Stimulated activated naive B cell treated with anti-CD40 and anti-IgM and Interleukin-4, amounts not matched to agents 10 μg/mL and 1 μg/mL and 100 μg/mL, for 72 hours (primary cell): ENCODE data around the gene FXYD2.
A peak's percentile ranks its signal among the peaks of the same experiment; 100 is the strongest.
"Not testable (repeated sequence)": the region's sequence is repeated elsewhere in the genome, so short reads cannot be mapped to it uniquely, and the experiment has no call there.

ENCODE experiments used
- ATAC-seq, 2 donors: fragments of 150-1000 bp; cut with Tn5 transposase; replicated peaks; 2 replicates each; pipeline ENCODE4 v1.10.0; 2021; ENCODE audit warnings: moderate library complexity in 1 of 2
- DNase-seq: peaks from one replicate; pipeline ENCODE4 v3.0.0; 2021
- H3K27ac Mint-ChIP-seq: one replicate; pipeline ENCODE4 v1.8.0; 2022; ENCODE audit warnings: mild to moderate bottlenecking, mixed read lengths
- H3K27me3 Mint-ChIP-seq, 2 donors: one replicate each; pipeline ENCODE4 v1.8.0; 2022; ENCODE audit warnings: mixed read lengths in 2 of 2
- H3K36me3 Mint-ChIP-seq, 2 donors: one replicate each; pipeline ENCODE4 v1.8.0; 2022; ENCODE audit warnings: mixed read lengths in 2 of 2, mild to moderate bottlenecking in 1 of 2
- H3K4me1 Mint-ChIP-seq, 2 donors: one replicate each; pipeline ENCODE4 v1.8.0; 2022; ENCODE audit warnings: mixed read lengths in 2 of 2, mild to moderate bottlenecking in 1 of 2
- H3K4me3 Mint-ChIP-seq, 2 donors: one replicate each; pipeline ENCODE4 v1.8.0; 2022; ENCODE audit warnings: mild to moderate bottlenecking in 2 of 2, mixed read lengths in 2 of 2, moderate library complexity in 1 of 2
- H3K9me3 Mint-ChIP-seq, 2 donors: one replicate each; pipeline ENCODE4 v1.8.0; 2022; ENCODE audit warnings: mixed read lengths in 2 of 2, mild to moderate bottlenecking in 1 of 2

Gene FXYD2

GRCh38 chr11:117824571-117825537 is at the start of gene FXYD2:
Gene FXYD2, minus strand, starts transcription at chr11:117824744. Its CDS starts 66 bp downstream, at chr11:117824678.
- DNase-seq, result no peak
- peaks cover 25 to 29% of the 10 kb centered on the region in 2 donors for H3K27me3 Mint-ChIP-seq
- no peak for ATAC-seq
- H3K36me3 Mint-ChIP-seq, result peaks cover 0 to 2% of the 10 kb centered on the region in 2 donors
- peaks cover 48 to 72% of the 10 kb centered on the region in 2 donors for H3K4me1 Mint-ChIP-seq
- H3K27ac Mint-ChIP-seq, result peak within 1 kb of the TSS; percentile 31
- no peaks in the 10 kb centered on the region for H3K9me3 Mint-ChIP-seq
- H3K4me3 Mint-ChIP-seq, result peak within 1 kb of the TSS in 1 of 2 donors; percentile 14

GRCh38 chr11:117873828-117874125 is 49.2 kb upstream of the FXYD2 start:
- no peak for DNase-seq
- H3K27me3 Mint-ChIP-seq, result peaks cover 51 to 82% of the 10 kb centered on the region in 2 donors
- ATAC-seq, result no peak
- H3K9me3 Mint-ChIP-seq, result no peaks in the 10 kb centered on the region
- H3K27ac Mint-ChIP-seq, result no peak overlapping the region
- no peak overlapping the region for H3K4me3 Mint-ChIP-seq
- H3K36me3 Mint-ChIP-seq, result no peaks in the 10 kb centered on the region
- peaks cover 12 to 39% of the 10 kb centered on the region in 2 donors for H3K4me1 Mint-ChIP-seq

- no peak for DNase-seq
- H3K4me1 Mint-ChIP-seq, result peaks cover 12 to 39% of the 10 kb centered on the region in 2 donors
- no peak for ATAC-seq
- no peak overlapping the region for H3K27ac Mint-ChIP-seq
- H3K27me3 Mint-ChIP-seq, result peaks cover 47 to 80% of the 10 kb centered on the region in 2 donors
- H3K36me3 Mint-ChIP-seq, result no peaks in the 10 kb centered on the region
- H3K9me3 Mint-ChIP-seq, result no peaks in the 10 kb centered on the region
- no peak overlapping the region for H3K4me3 Mint-ChIP-seq
These were observed 48.7 kb upstream of the FXYD2 start for GRCh38 chr11:117872975-117873827.

- ATAC-seq (no peak), DNase-seq (no peak)
- no peaks in the 10 kb centered on the region for H3K36me3 Mint-ChIP-seq
- no peak overlapping the region for H3K27ac Mint-ChIP-seq
- peaks cover 12 to 39% of the 10 kb centered on the region in 2 donors for H3K4me1 Mint-ChIP-seq
- no peaks in the 10 kb centered on the region for H3K9me3 Mint-ChIP-seq
- peaks cover 47 to 80% of the 10 kb centered on the region in 2 donors for H3K27me3 Mint-ChIP-seq
- no peak overlapping the region for H3K4me3 Mint-ChIP-seq
These were observed 47.9 kb upstream of the FXYD2 start for GRCh38 chr11:117872420-117872961.

- Mint-ChIP-seq H3K4me3 (no peak overlapping the region), H3K36me3 (no peaks in the 10 kb centered on the region), H3K9me3 (no peaks in the 10 kb centered on the region), H3K27me3 (peaks cover 40 to 80% of the 10 kb centered on the region in 2 donors), H3K4me1 (peaks cover 10 to 33% of the 10 kb centered on the region in 2 donors), H3K27ac (no peak overlapping the region)
- ATAC-seq, result no peak
- no peak for DNase-seq
These were observed 47.2 kb upstream of the FXYD2 start for GRCh38 chr11:117871784-117872183.

- Mint-ChIP-seq H3K4me3 (no peak overlapping the region), H3K9me3 (no peaks in the 10 kb centered on the region), H3K27ac (no peak overlapping the region), H3K36me3 (no peaks in the 10 kb centered on the region), H3K4me1 (peaks cover 8 to 28% of the 10 kb centered on the region in 2 donors), H3K27me3 (peaks cover 36 to 79% of the 10 kb centered on the region in 2 donors)
- no peak for ATAC-seq
- no peak for DNase-seq
These were observed 46.6 kb upstream of the FXYD2 start for GRCh38 chr11:117871160-117871559.

GRCh38 chr11:117870103-117870952 is 45.8 kb upstream of the FXYD2 start:
- DNase-seq (no peak), ATAC-seq (no peak)
- Mint-ChIP-seq H3K36me3 (no peaks in the 10 kb centered on the region), H3K4me3 (no peak overlapping the region), H3K27me3 (peaks cover 31 to 71% of the 10 kb centered on the region in 2 donors), H3K9me3 (no peaks in the 10 kb centered on the region), H3K27ac (no peak overlapping the region), H3K4me1 (peaks cover 5 to 20% of the 10 kb centered on the region in 2 donors)

GRCh38 chr11:117869604-117870003 is 45.1 kb upstream of the FXYD2 start:
- no peak for DNase-seq
- Mint-ChIP-seq H3K27me3 (peaks cover 30 to 64% of the 10 kb centered on the region in 2 donors), H3K4me1 (peaks cover 0 to 14% of the 10 kb centered on the region in 2 donors), H3K27ac (no peak overlapping the region), H3K9me3 (no peaks in the 10 kb centered on the region), H3K36me3 (peaks cover 0 to 1% of the 10 kb centered on the region in 2 donors), H3K4me3 (no peak overlapping the region)
- ATAC-seq, result no peak

- Mint-ChIP-seq H3K9me3 (no peaks in the 10 kb centered on the region), H3K4me1 (peaks cover 0 to 8% of the 10 kb centered on the region in 2 donors), H3K4me3 (no peak overlapping the region), H3K27me3 (peaks cover 28 to 57% of the 10 kb centered on the region in 2 donors), H3K27ac (no peak overlapping the region), H3K36me3 (peaks cover 0 to 1% of the 10 kb centered on the region in 2 donors)
- DNase-seq (no peak), ATAC-seq (no peak)
These were observed 44.4 kb upstream of the FXYD2 start for GRCh38 chr11:117868815-117869561.

GRCh38 chr11:117868088-117868487 is 43.5 kb upstream of the FXYD2 start:
- H3K4me3 Mint-ChIP-seq, result no peak overlapping the region
- peaks cover 19 to 48% of the 10 kb centered on the region in 2 donors for H3K27me3 Mint-ChIP-seq
- H3K9me3 Mint-ChIP-seq, result no peaks in the 10 kb centered on the region
- H3K27ac Mint-ChIP-seq, result no peak overlapping the region
- DNase-seq (no peak), ATAC-seq (no peak)
- H3K36me3 Mint-ChIP-seq, result peaks cover 0 to 1% of the 10 kb centered on the region in 2 donors
- peaks cover 0 to 5% of the 10 kb centered on the region in 2 donors for H3K4me1 Mint-ChIP-seq

- H3K27me3 Mint-ChIP-seq, result peaks cover 15 to 41% of the 10 kb centered on the region in 2 donors
- peaks cover 0 to 1% of the 10 kb centered on the region in 2 donors for H3K36me3 Mint-ChIP-seq
- no peak overlapping the region for H3K4me3 Mint-ChIP-seq
- no peaks in the 10 kb centered on the region for H3K9me3 Mint-ChIP-seq
- H3K27ac Mint-ChIP-seq, result no peak overlapping the region
- DNase-seq (no peak), ATAC-seq (no peak)
- peaks cover 0 to 5% of the 10 kb centered on the region in 2 donors for H3K4me1 Mint-ChIP-seq
These were observed 42.0 kb upstream of the FXYD2 start for GRCh38 chr11:117866526-117866925.

GRCh38 chr11:117865546-117865945 is 41.0 kb upstream of the FXYD2 start:
- peaks cover 20 to 43% of the 10 kb centered on the region in 2 donors for H3K27me3 Mint-ChIP-seq
- H3K4me3 Mint-ChIP-seq, ATAC-seq, H3K9me3 Mint-ChIP-seq, H3K36me3 Mint-ChIP-seq, H3K4me1 Mint-ChIP-seq, H3K27ac Mint-ChIP-seq, DNase-seq: not testable (repeated sequence)

GRCh38 chr11:117863383-117863782 is 38.8 kb upstream of the FXYD2 start:
- H3K4me3 Mint-ChIP-seq, result no peak overlapping the region
- H3K4me1 Mint-ChIP-seq, result no peaks in the 10 kb centered on the region

More at GRCh38 chr11:117863383-117863782, 38.8 kb upstream of the FXYD2 start:
- Mint-ChIP-seq H3K27ac (no peak overlapping the region), H3K36me3 (peaks cover 0 to 1% of the 10 kb centered on the region in 2 donors), H3K27me3 (peaks cover 23 to 42% of the 10 kb centered on the region in 2 donors), H3K9me3 (no peaks in the 10 kb centered on the region)
- DNase-seq (no peak), ATAC-seq (no peak)
